Activated CD4-positive, alpha-beta T cell treated with anti-CD3 and anti-CD28 coated beads, Interleukin-2, amount 10 ng/mL, durations not matched to agents 7 days and 5 days (primary cell): ENCODE results near the gene SLCO2B1. TPM values are rescaled to one million over a fixed set of nuclear protein-coding genes. Genes with fewer than 3 reads are reported as not detected.

Source experiments
- CTCF ChIA-PET: fragments of 350-600 bp; sonication (Branson Sonifier 250); formaldehyde crosslinking; loops from one replicate; lab custom pipeline; 2021; ENCODE audit warnings: antibody characterized with exemption; lab: Charles Lee
- POLR2A ChIA-PET: fragments of 350-600 bp; sonication (Branson Sonifier 250); formaldehyde crosslinking; loops from one replicate; lab custom pipeline; 2021; ENCODE audit warnings: antibody characterized with exemption; lab: Charles Lee
- DNase-seq: peaks from one replicate; pipeline ENCODE4 v3.0.0-alpha.2; 2020
- H3K27ac Mint-ChIP-seq: one replicate; pipeline ENCODE4 v1.8.0; 2021; ENCODE audit warnings: mild to moderate bottlenecking, moderate library complexity, mixed read lengths
- H3K27me3 Mint-ChIP-seq: one replicate; pipeline ENCODE4 v1.8.0; 2021; ENCODE audit warnings: mixed read lengths
- H3K36me3 Mint-ChIP-seq: one replicate; pipeline ENCODE4 v1.8.0; 2021; ENCODE audit warnings: low read depth, mixed read lengths
- H3K4me1 Mint-ChIP-seq: one replicate; pipeline ENCODE4 v1.8.0; 2021; ENCODE audit warnings: mixed read lengths
- H3K4me3 Mint-ChIP-seq: one replicate; pipeline ENCODE4 v1.8.0; 2021; ENCODE audit warnings: mild to moderate bottlenecking, moderate library complexity, mixed read lengths
- H3K9me3 Mint-ChIP-seq: one replicate; pipeline ENCODE4 v1.8.0; 2021; ENCODE audit warnings: mixed read lengths
- total RNA-seq, 2 experiments: library from RNA; stranded (reverse); gene quantifications; one replicate each; pipeline ENCODE4 v1.2.3, GENCODE V29; 2021

SLCO2B1 gene
- total RNA-seq, 2 experiments from 2014 or later = 0.37 TPM; not detected in 1

GRCh38 chr11:75190652-75191329 is 39.9 kb downstream of the SLCO2B1 start:
- H3K9me3 Mint-ChIP-seq = no peaks in the 10 kb centered on the region
- DNase-seq = no peak
- CTCF ChIA-PET = interaction anchor here (1.3 to 1.7 kb wide), 2 partner anchors 10 to 14 kb away, joined by 3 to 6 read pairs; no protein-coding TSS in a partner anchor
- H3K27me3 Mint-ChIP-seq = peaks cover 2% of the 10 kb centered on the region
- H3K4me1 Mint-ChIP-seq = no peaks in the 10 kb centered on the region
- no peak overlapping the region for H3K27ac Mint-ChIP-seq
- POLR2A ChIA-PET = no interaction called here
- no peaks in the 10 kb centered on the region for H3K36me3 Mint-ChIP-seq
- H3K4me3 Mint-ChIP-seq = no peak overlapping the region

- Mint-ChIP-seq H3K36me3 (no peaks in the 10 kb centered on the region), H3K4me1 (no peaks in the 10 kb centered on the region), H3K27me3 (peaks cover 5% of the 10 kb centered on the region), H3K4me3 (no peak overlapping the region), H3K27ac (no peak overlapping the region), H3K9me3 (no peaks in the 10 kb centered on the region)
- no peak for DNase-seq
- ChIA-PET POLR2A (no interaction called here), CTCF (interaction anchor here (1.3 to 2.2 kb wide), 3 partner anchors 10 to 14 kb away, joined by 3 to 7 read pairs (median 6); no protein-coding TSS in a partner anchor)
These were observed 40.4 kb downstream of the SLCO2B1 start for GRCh38 chr11:75191330-75191717.

GRCh38 chr11:75193271-75193670 is 42.4 kb downstream of the SLCO2B1 start:
- Mint-ChIP-seq H3K4me3 (no peak overlapping the region), H3K9me3 (no peaks in the 10 kb centered on the region), H3K36me3 (no peaks in the 10 kb centered on the region), H3K27me3 (peaks cover 5% of the 10 kb centered on the region), H3K4me1 (no peaks in the 10 kb centered on the region), H3K27ac (no peak overlapping the region)
- CTCF ChIA-PET = interaction anchor here (2.2 to 3.5 kb wide), 2 partner anchors 9 to 51 kb away, joined by 7 to 33 read pairs; no protein-coding TSS in a partner anchor
- no peak for DNase-seq
- POLR2A ChIA-PET = no interaction called here

- CTCF ChIA-PET = interaction anchor here (3.5 kb wide), 1 partner anchor 51 kb away, joined by 33 read pairs; no protein-coding TSS in a partner anchor
- no peaks in the 10 kb centered on the region for H3K4me1 Mint-ChIP-seq
- H3K9me3 Mint-ChIP-seq = no peaks in the 10 kb centered on the region
- H3K27ac Mint-ChIP-seq = no peak overlapping the region
- H3K27me3 Mint-ChIP-seq = peaks cover 5% of the 10 kb centered on the region
- DNase-seq = no peak
- POLR2A ChIA-PET = no interaction called here
- no peaks in the 10 kb centered on the region for H3K36me3 Mint-ChIP-seq
- no peak overlapping the region for H3K4me3 Mint-ChIP-seq
These were observed 42.8 kb downstream of the SLCO2B1 start for GRCh38 chr11:75193711-75194110.

DNA sequence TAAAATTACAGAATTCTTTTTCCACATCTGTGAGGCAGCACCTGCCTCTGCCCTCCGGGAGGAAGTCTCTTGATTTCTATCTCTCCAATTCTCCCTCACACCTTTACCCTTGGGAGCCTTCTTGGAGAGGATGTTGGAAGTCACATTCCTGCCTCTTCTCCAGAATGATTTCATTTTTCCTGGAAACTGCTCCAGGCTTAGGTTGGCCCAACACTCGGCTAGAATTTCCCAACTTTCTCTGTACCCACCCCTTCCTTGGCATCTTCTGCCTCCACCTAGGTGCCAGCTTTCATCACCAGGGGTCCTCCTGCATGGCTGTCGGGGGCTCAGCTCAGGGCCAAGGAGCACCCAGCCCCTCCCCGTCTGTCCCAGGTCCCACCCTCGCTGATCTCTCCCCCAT is 43.2 kb downstream of the SLCO2B1 start:
- H3K4me3 Mint-ChIP-seq = no peak overlapping the region
- ChIA-PET CTCF (interaction anchor here (1.0 to 3.5 kb wide), 3 partner anchors 11 to 52 kb away, joined by 4 to 33 read pairs (median 27); no protein-coding TSS in a partner anchor), POLR2A (no interaction called here)
- no peaks in the 10 kb centered on the region for H3K9me3 Mint-ChIP-seq
- H3K36me3 Mint-ChIP-seq = no peaks in the 10 kb centered on the region
- H3K4me1 Mint-ChIP-seq = no peaks in the 10 kb centered on the region
- DNase-seq = no peak
- peaks cover 5% of the 10 kb centered on the region for H3K27me3 Mint-ChIP-seq
- no peak overlapping the region for H3K27ac Mint-ChIP-seq

DNA sequence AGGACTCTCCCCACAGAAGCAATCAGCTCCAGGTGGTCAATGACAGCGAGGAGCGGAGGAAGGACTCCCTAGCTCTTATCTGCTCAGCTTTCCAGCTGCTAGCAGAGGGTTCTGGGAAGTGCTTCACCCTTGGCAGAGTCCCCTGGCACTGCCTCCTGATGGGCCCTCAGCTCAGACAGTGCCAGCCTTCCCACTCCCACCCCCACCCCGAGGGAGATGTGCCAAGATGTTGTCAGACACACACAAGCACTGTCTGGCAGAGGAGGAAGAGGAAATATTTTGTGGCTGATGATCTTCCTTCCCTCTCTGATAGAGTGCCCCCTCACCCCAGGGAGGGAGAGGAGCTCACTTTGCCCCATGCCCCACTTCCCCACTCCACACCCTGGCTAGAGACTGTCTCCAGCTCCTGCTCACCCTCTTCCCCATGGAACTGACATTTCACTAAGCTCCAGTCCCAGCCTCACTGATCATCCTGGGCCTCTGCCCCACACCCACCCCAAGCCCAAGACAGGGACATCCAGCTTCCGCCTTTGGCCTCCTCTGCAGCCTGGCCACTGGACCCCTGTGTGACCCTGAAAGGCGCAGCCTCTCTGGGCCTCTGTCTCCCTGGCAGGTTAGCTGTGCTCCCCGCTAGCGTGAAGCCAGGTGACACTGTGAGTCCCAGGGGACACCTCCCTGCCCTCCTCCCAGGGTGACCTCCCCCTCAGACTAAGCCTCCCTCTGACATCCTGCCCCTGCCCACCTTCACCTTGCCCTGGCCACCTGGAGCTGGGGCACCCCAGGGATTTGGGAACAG is 44.5 kb downstream of the SLCO2B1 start:
- POLR2A ChIA-PET = no interaction called here

DNA sequence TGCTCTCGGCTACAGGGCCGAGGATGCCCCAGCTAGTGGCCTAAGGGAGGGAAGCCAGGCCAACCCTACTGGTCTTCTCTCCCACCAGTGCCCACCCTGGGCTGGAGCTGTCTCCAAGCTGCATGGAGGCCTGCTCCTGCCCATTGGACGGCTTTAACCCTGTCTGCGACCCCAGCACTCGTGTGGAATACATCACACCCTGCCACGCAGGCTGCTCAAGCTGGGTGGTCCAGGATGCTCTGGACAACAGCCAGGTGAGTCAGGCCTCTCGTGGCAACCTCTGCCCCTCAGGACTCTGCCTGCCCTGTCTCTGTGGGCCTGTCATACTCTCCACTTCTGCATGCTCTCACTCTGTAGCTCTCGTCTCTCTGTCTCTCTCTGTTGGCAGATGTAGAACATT is 45.5 kb downstream of the SLCO2B1 start:
- no peaks in the 10 kb centered on the region for H3K36me3 Mint-ChIP-seq
- no peak for DNase-seq
- no peak overlapping the region for H3K27ac Mint-ChIP-seq
- H3K4me3 Mint-ChIP-seq = no peak overlapping the region
- H3K9me3 Mint-ChIP-seq = no peaks in the 10 kb centered on the region
- CTCF ChIA-PET = interaction anchor here (1.0 to 3.5 kb wide), 5 partner anchors 9 to 174 kb away, joined by 3 to 33 read pairs (median 6); partner anchors contain the start of gene TPBGL
- POLR2A ChIA-PET = no interaction called here
- H3K27me3 Mint-ChIP-seq = peaks cover 5% of the 10 kb centered on the region
- H3K4me1 Mint-ChIP-seq = no peaks in the 10 kb centered on the region

More for the DNA sequence above, 44.5 kb downstream of the SLCO2B1 start:
- CTCF ChIA-PET = interaction anchor here (0.7 to 3.5 kb wide), 9 partner anchors 10 to 173 kb away, joined by 3 to 33 read pairs (median 4); partner anchors contain the start of gene TPBGL
- no peak for DNase-seq
- H3K27me3 Mint-ChIP-seq = peaks cover 5% of the 10 kb centered on the region
- no peak overlapping the region for H3K4me3 Mint-ChIP-seq
- no peaks in the 10 kb centered on the region for H3K36me3 Mint-ChIP-seq
- no peaks in the 10 kb centered on the region for H3K4me1 Mint-ChIP-seq
- H3K9me3 Mint-ChIP-seq = no peaks in the 10 kb centered on the region
- H3K27ac Mint-ChIP-seq = peak overlapping the region; percentile 32

DNA sequence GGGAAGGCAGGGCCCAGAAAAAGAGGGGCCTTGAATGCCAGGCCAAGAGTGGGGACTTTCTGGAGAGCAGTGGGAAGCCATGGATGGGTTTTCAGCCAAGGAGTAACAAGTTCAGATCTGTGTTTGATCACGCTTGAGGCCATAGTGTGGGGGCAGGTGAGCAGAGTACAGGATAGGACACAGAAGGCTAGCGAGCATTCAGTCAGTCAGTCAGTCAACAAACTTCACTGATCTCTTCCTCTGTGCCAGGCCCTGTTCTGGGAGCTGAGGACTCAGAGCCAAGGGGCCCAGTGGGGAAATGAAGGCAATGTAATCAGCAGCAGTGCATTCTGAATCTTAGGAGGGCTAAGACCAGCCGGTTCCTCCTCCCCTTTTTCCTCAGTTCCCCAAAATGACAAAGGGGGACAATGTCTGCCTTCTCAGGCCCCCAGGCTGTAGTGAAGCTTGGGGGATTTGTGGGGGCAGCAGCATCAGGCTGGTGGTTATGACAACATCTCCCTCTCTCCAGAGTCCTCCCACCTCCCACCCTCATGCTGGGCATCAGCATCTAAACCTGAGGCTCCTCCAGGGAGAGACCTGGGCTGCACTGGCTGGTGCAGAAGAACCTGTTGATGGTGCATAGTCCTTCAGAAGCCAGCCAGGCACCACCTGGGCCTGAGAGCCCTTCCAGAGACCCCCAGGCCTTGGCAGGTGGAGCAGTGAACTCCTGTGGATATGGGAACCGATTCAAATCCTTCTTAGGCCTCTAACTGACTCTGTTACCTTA is 46.8 kb downstream of the SLCO2B1 start:
- H3K4me3 Mint-ChIP-seq = no peak overlapping the region
- H3K27ac Mint-ChIP-seq = no peak overlapping the region
- no peak for DNase-seq
- H3K36me3 Mint-ChIP-seq = no peaks in the 10 kb centered on the region
- H3K4me1 Mint-ChIP-seq = no peaks in the 10 kb centered on the region
- H3K9me3 Mint-ChIP-seq = no peaks in the 10 kb centered on the region
- ChIA-PET POLR2A (no interaction called here), CTCF (no interaction called here)
- peaks cover 7% of the 10 kb centered on the region for H3K27me3 Mint-ChIP-seq

- ChIA-PET CTCF (interaction anchor here (1.1 kb wide), 2 partner anchors 50 to 55 kb away, joined by 3 read pairs; no protein-coding TSS in a partner anchor), POLR2A (no interaction called here)
- Mint-ChIP-seq H3K9me3 (no peaks in the 10 kb centered on the region), H3K4me3 (no peak overlapping the region), H3K36me3 (no peaks in the 10 kb centered on the region), H3K27me3 (peaks cover 7% of the 10 kb centered on the region), H3K4me1 (no peaks in the 10 kb centered on the region), H3K27ac (no peak overlapping the region)
- no peak for DNase-seq
These were observed 47.5 kb downstream of the SLCO2B1 start for GRCh38 chr11:75198278-75198973.

DNA sequence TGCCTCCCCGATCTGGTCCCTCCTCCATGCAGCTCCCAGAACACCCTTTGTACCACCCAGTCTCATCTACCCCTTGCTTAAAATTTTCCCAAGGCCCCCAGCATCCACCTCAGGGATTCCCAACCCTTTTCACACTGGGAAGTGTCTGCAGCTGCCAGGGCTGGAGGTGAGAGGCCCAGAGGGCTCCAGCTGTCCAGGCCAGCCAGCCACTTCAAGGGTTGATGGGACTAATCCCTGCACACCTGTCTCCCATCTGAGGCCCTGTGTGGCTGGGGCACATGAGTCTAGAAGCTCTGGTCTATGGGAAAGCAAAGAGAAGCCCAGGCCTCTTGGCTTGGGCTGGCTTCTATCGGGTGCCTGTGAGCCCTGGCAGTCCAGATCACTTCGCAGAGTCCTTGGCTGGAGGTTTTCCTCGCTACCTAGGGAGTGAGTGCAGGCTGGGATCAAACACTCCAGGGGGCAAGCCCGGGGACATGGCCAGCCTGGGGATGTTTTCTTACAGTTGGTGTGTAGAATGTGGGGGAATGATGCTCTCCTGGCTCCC is 48.6 kb downstream of the SLCO2B1 start:
- POLR2A ChIA-PET = no interaction called here
- H3K27ac Mint-ChIP-seq = no peak overlapping the region
- CTCF ChIA-PET = interaction anchor here (1.1 kb wide), 1 partner anchor 49 kb away, joined by 3 read pairs; no protein-coding TSS in a partner anchor

GRCh38 chr11:75200051-75200450 is 49.1 kb downstream of the SLCO2B1 start:
- CTCF ChIA-PET = no interaction called here
- H3K27ac Mint-ChIP-seq = no peak overlapping the region
- no peak for DNase-seq
- H3K4me3 Mint-ChIP-seq = no peak overlapping the region
- no peaks in the 10 kb centered on the region for H3K9me3 Mint-ChIP-seq
- H3K4me1 Mint-ChIP-seq = no peaks in the 10 kb centered on the region
- H3K27me3 Mint-ChIP-seq = peaks cover 7% of the 10 kb centered on the region
- H3K36me3 Mint-ChIP-seq = no peaks in the 10 kb centered on the region
- POLR2A ChIA-PET = no interaction called here

More for the DNA sequence above, 48.6 kb downstream of the SLCO2B1 start:
- no peak overlapping the region for H3K4me3 Mint-ChIP-seq
- no peaks in the 10 kb centered on the region for H3K9me3 Mint-ChIP-seq
- no peaks in the 10 kb centered on the region for H3K4me1 Mint-ChIP-seq
- peaks cover 7% of the 10 kb centered on the region for H3K27me3 Mint-ChIP-seq
- DNase-seq = no peak
- no peaks in the 10 kb centered on the region for H3K36me3 Mint-ChIP-seq

GRCh38 chr11:75200531-75200930 is 49.6 kb downstream of the SLCO2B1 start:
- H3K9me3 Mint-ChIP-seq = no peaks in the 10 kb centered on the region
- no peak overlapping the region for H3K4me3 Mint-ChIP-seq
- H3K4me1 Mint-ChIP-seq = no peaks in the 10 kb centered on the region
- H3K36me3 Mint-ChIP-seq = no peaks in the 10 kb centered on the region
- peaks cover 7% of the 10 kb centered on the region for H3K27me3 Mint-ChIP-seq
- ChIA-PET POLR2A (no interaction called here), CTCF (no interaction called here)
- DNase-seq = no peak
- H3K27ac Mint-ChIP-seq = no peak overlapping the region
